Peyer's patch (tissue), 4 donors: ENCODE measurements around the gene AFTPH.

Experiments used
- POLR2A ChIP-seq, 2 donors: fragments of 450-650 bp; IDR thresholded peaks; one replicate each; pipeline ENCODE4 v1.5.1; 2017; ENCODE audit warnings: antibody characterized with exemption in 2 of 2, mild to moderate bottlenecking in 2 of 2, moderate library complexity in 2 of 2
- TF ChIP-seq, protein P1 (sequence below), 6 experiments: fragments of 450-650 bp in 4 of 6; fragments of 200-600 bp in 2 of 6; sonication (generic) in 1 of 6; IDR thresholded peaks; one replicate each; pipeline ENCODE4 v1.5.1; 2017 to 2019; ENCODE audit warnings: antibody characterized with exemption in 6 of 6, mild to moderate bottlenecking in 3 of 6, moderate library complexity in 1 of 6

DNA sequence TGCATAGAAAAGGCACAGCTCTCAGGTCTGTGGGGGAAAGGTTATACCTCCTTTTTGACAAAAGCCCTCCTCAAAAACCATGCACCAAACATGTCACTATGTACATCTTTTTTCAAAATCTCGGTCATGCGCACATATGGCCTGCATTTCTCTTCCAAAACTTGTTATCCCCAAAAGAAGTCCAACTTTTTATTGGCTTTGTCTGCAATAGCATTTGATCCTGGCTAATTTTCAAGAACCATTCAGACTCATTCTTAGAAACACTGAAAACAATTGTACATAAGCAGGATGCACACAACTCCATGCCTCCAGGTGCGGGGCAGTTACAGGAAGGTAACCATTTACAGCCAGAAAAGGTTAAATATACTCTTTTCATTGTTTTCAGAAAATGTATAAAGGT, 107.6 kb downstream of the AFTPH start:
- TF ChIP-seq, protein P1, sequence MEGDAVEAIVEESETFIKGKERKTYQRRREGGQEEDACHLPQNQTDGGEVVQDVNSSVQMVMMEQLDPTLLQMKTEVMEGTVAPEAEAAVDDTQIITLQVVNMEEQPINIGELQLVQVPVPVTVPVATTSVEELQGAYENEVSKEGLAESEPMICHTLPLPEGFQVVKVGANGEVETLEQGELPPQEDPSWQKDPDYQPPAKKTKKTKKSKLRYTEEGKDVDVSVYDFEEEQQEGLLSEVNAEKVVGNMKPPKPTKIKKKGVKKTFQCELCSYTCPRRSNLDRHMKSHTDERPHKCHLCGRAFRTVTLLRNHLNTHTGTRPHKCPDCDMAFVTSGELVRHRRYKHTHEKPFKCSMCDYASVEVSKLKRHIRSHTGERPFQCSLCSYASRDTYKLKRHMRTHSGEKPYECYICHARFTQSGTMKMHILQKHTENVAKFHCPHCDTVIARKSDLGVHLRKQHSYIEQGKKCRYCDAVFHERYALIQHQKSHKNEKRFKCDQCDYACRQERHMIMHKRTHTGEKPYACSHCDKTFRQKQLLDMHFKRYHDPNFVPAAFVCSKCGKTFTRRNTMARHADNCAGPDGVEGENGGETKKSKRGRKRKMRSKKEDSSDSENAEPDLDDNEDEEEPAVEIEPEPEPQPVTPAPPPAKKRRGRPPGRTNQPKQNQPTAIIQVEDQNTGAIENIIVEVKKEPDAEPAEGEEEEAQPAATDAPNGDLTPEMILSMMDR (IDR thresholded peaks at IDR 0.05): no peak
- TF ChIP-seq POLR2A (IDR thresholded peaks at IDR 0.05): no peak
